GM18517 (cell line): ENCODE results near the gene BMP2.

Source experiments
- ATAC-seq: cut with Tn5 transposase; IDR thresholded peaks from one replicate; pipeline ENCODE4 v1.9.1; 2021; ENCODE audit warnings: mild to moderate bottlenecking, moderate library complexity; ENCODE audit not compliant: unreplicated experiment

BMP2 gene

GRCh38 chr20:6767126-6767535, 355 bp upstream of the BMP2 start:
- ATAC-seq, result no peak

GRCh38 chr20:6768228-6769140, 998 bp downstream of the BMP2 start:
- ATAC-seq, result no peak

GRCh38 chr20:6769903-6770785, 2.7 kb downstream of the BMP2 start:
- ATAC-seq, result no peak

- no peak for ATAC-seq
Measured at GRCh38 chr20:6770786-6771100, 3.3 kb downstream of the BMP2 start.

GRCh38 chr20:6780433-6781190, 13.1 kb downstream of the BMP2 start:
- no peak for ATAC-seq

- no peak for ATAC-seq
Measured at GRCh38 chr20:6783752-6784151, 16.3 kb downstream of the BMP2 start.

- ATAC-seq, result no peak
Measured at GRCh38 chr20:6784210-6784631, 16.7 kb downstream of the BMP2 start.

GRCh38 chr20:6784767-6785166, 17.3 kb downstream of the BMP2 start:
- no peak for ATAC-seq

GRCh38 chr20:6786548-6786947, 19.1 kb downstream of the BMP2 start:
- no peak for ATAC-seq

- no peak for ATAC-seq
Measured at GRCh38 chr20:6792789-6793188, 25.3 kb downstream of the BMP2 start.

- ATAC-seq, result no peak
Measured at GRCh38 chr20:6802227-6802626, 34.7 kb downstream of the BMP2 start.

GRCh38 chr20:6806275-6806674, 38.8 kb downstream of the BMP2 start:
- no peak for ATAC-seq

GRCh38 chr20:6811262-6812035, 44.0 kb downstream of the BMP2 start:
- no peak for ATAC-seq

GRCh38 chr20:6812530-6812929, 45.0 kb downstream of the BMP2 start:
- ATAC-seq, result no peak

GRCh38 chr20:6814945-6815344, 47.5 kb downstream of the BMP2 start:
- ATAC-seq, result no peak

- ATAC-seq, result no peak
Measured at GRCh38 chr20:6818033-6818808, 50.7 kb downstream of the BMP2 start.

GRCh38 chr20:6819599-6819998, 52.1 kb downstream of the BMP2 start:
- no peak for ATAC-seq

GRCh38 chr20:6824401-6824800, 56.9 kb downstream of the BMP2 start:
- ATAC-seq, result no peak

- ATAC-seq, result no peak
Measured at GRCh38 chr20:6827472-6827871, 60.0 kb downstream of the BMP2 start.
